ENCODE data around the gene CX3CL1. TPM values are rescaled to one million over a fixed set of nuclear protein-coding genes. Genes with fewer than 3 reads are reported as not detected.

Gene CX3CL1
- total and polyA plus RNA-seq, 2 of the 4 experiments (the other 2 are of a cell fraction), result 0.18 to 0.77 TPM

DNA sequence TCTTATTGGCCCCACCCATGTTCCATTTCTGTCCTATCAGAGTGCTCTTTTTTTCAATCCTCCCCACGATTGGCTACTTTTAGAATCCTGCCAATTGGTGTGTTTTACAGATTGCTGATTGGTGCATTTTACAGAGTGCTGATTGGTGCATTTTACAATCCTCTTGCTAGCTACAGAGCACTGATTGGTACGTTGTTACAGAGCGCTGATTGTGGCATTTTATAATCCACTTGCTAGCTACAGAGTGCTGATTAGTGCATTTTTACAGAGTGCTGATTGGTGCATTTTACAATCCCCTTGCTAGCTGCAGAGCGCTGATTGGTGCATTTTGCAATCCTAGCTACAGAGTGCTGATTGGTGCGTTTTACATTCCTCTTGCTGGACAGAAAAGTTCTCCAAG lies 22.7 kb downstream of the CX3CL1 start:
- Histone ChIP-seq H2AFZ (replicated peaks; ENCODE audit: low read length, poor library complexity) (no peak overlapping the region), H4K5ac (ENCODE audit: low read depth, low read length) (no peak overlapping the region), H3K27me3 (ENCODE audit: control insufficient read depth, insufficient read depth, low read length) (peaks cover 47% of the 10 kb centered on the region), H3K9me3 (ENCODE audit: control insufficient read depth, insufficient read depth, low read length) (peaks cover 3% of the 10 kb centered on the region), H2AK9ac (replicated peaks; ENCODE audit: low read depth, low read length, poor library complexity) (no peak overlapping the region), H3K56ac (ENCODE audit: extremely low read depth, insufficient read depth, low read length) (no peak overlapping the region), H3K14ac (replicated peaks; ENCODE audit: low read depth, low read length) (no peak overlapping the region), H3K9ac (ENCODE audit: low read depth, low read length) (no peak overlapping the region), H3K4me3 (ENCODE audit: insufficient read depth, low read depth, low read length) (no peak overlapping the region), H3K4me1 (ENCODE audit: control insufficient read depth, insufficient read depth, low read length) (no peaks in the 10 kb centered on the region), H4K91ac (ENCODE audit: insufficient read depth, low read depth, low read length) (no peak overlapping the region), H2BK5ac (ENCODE audit: low read depth, low read length, poor library complexity, severe bottlenecking) (no peak overlapping the region), H3K4me2 (ENCODE audit: low read depth, low read length) (no peak overlapping the region), H2BK120ac (ENCODE audit: low read depth, low read length) (no peak overlapping the region), H4K8ac (ENCODE audit: low read depth in 2 of 2, low read length in 2 of 2) (no peak overlapping the region), H3K36me3 (ENCODE audit: control insufficient read depth, insufficient read depth, low read length) (no peaks in the 10 kb centered on the region), H2BK20ac (ENCODE audit: low read depth, low read length) (no peak overlapping the region), H3K27ac (ENCODE audit: insufficient read depth, low read length) (no peak overlapping the region), H3K79me1 (ENCODE audit: low read depth in 1 of 2, low read length in 2 of 2) (no peaks in the 10 kb centered on the region), H3K4ac (ENCODE audit: low read depth, low read length) (no peak overlapping the region), H4K20me1 (ENCODE audit: insufficient read depth, low read length) (no peaks in the 10 kb centered on the region), H3K9me1 (ENCODE audit: insufficient read depth, low read length) (no peaks in the 10 kb centered on the region), H3K23ac (ENCODE audit: low read depth, low read length) (no peak overlapping the region), H2BK15ac (ENCODE audit: low read depth, low read length) (no peak overlapping the region), H2AK5ac (ENCODE audit: low read depth, low read length) (no peak overlapping the region), H3K18ac (ENCODE audit: low read depth, low read length) (no peak overlapping the region)
- dilution Hi-C loops (cut with HindIII; ENCODE audit: low sequenced_read_pairs, unreplicated experiment), result no loop called here
- 80% methylated on average over 1 of the region's 5 CpGs; no CpG with 5 or more reads in 1 of the 2 experiments for WGBS, 2 experiments (ENCODE audit: extremely low coverage in 2 of 2, insufficient read length in 1 of 2)
- in situ Hi-C loops (cut with MboI; ENCODE audit: low sequenced_read_pairs), result no loop called here
- intact Hi-C loops (cut with micrococcal nuclease), result no loop called here
- no peak for DNase-seq
- no TSS peak for BruUV-seq (replicated peaks)
- ATAC-seq (ENCODE audit: low read depth), result no peak
- ChIA-PET POLR2A (ENCODE audit: unreplicated experiment) (no interaction called here), CTCF (no interaction called here)
- TF ChIP-seq MAFK (IDR thresholded peaks at IDR 0.05; ENCODE audit: low read depth, low read length), result peak; percentile 67
- TF ChIP-seq RAD21 (IDR thresholded peaks at IDR 0.05; ENCODE audit: low read length), result no peak
- TF ChIP-seq CEBPB (IDR thresholded peaks at IDR 0.05; ENCODE audit: low read depth, low read length), result no peak
